ENCODE results near the gene TXNL4B. TPM values are rescaled to one million over a fixed set of nuclear protein-coding genes. Genes with fewer than 3 reads are reported as not detected.

The TXNL4B gene
- total RNA-seq, 1 experiment from 2014 or later, result 15.1 TPM

DNA sequence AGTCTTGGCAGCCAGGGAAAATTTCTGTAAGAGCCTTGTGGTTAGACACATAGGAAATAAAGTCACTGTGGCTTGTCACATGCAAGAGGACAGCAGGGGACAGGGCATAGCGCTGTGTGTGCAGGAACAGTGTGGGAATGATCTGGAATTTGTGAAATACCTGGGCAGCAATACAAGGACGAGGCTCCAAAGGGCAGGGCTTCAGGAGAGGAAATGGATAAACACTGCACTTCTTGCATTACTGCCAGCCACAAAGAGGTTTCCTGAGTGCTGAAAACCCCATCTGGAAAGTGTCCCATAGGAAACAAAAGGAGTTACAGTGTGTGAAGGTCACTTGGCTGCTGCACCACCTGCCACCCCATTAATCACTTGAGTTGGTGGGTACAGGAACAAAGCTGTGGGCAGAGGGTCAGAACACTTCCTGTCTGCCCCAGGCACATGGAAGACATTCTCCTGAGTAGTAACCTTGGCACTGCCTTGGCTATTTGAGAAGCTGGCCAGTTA lies 51.2 kb downstream of the TXNL4B start:
- no peak for DNase-seq (ENCODE audit: extremely low read depth, low read depth)

DNA sequence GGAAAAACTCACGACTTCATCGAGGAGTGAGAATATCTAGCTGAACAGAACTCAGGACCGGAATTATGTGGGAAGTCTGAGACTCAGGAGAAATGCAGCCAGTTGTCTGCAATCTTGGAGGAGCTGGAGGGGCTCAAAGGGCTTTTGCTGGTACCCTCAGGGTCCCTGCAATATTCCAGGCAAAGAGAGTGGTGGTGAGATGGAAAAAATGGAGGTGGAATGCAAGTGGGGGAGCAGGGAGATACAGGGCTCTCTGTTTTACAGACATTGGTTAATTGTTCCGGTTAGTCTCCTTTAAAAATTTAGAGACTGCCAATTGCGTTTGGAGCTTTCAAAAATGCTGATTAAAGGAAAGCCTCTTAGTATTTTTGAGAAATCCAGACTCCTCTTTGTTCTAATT lies 57.3 kb downstream of the TXNL4B start:
- no peak for DNase-seq (ENCODE audit: extremely low read depth, low read depth)

Other genes starting within 250 kb of the TXNL4B start
- 10.6 and 10.9 TPM in 2 replicates for gene ATXN1L, start 247.6 kb downstream of the TXNL4B start, total RNA-seq (2014; rRNA removed; shearing (Covaris generic))
- 3.5 and 5.5 TPM in 2 replicates for gene ZNF821, start 209.4 kb downstream of the TXNL4B start, total RNA-seq (2014; rRNA removed; shearing (Covaris generic))
- gene IST1, start 198.1 kb downstream of the TXNL4B start, total RNA-seq (2014; rRNA removed; shearing (Covaris generic)), result 111 and 138 TPM in 2 replicates
- not detected in 2 replicates for gene PKD1L3, start 93.2 kb downstream of the TXNL4B start, total RNA-seq (2014; rRNA removed; shearing (Covaris generic))
- 9.5 and 12.0 TPM in 2 replicates for gene DHODH, start 84.9 kb downstream of the TXNL4B start, total RNA-seq (2014; rRNA removed; shearing (Covaris generic))
- not detected in 2 replicates for gene HP, start 39.1 kb downstream of the TXNL4B start, total RNA-seq (2014; rRNA removed; shearing (Covaris generic))
- gene HPR, start 30.4 kb downstream of the TXNL4B start, total RNA-seq (2014; rRNA removed; shearing (Covaris generic)), result not detected in 2 replicates
- 24.6 and 33.6 TPM in 2 replicates for gene DHX38, start 227 bp upstream of the TXNL4B start, total RNA-seq (2014; rRNA removed; shearing (Covaris generic))
- gene PMFBP1, start 78.5 kb upstream of the TXNL4B start, total RNA-seq (2014; rRNA removed; shearing (Covaris generic)), result 1.4 and 3.0 TPM in 2 replicates